ENCODE measurements around the gene WDR19.

Gene WDR19

DNA sequence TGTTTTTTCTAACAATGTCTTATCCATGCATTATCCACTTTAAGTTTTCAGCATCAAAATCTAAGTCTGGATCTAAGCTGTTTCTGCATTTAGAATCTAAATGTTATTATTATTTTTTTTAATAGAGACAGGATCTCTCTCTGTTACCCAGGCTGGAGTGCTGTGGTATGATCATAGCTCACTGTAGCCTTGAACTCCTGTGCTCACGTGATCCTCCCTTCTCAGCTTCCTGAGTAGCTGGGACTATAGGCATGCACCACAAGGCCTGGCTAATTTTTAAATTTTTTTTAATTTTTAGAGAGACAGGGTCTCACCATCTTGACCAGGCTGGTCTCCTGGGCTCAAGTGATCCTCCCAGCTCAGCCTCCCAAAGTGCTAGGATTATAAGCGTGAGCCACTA lies 52.7 kb downstream of the WDR19 start:
- Histone ChIP-seq H3K4me3 (no peak overlapping the region), H3K9me3 (ENCODE audit: low read depth, low read length) (no peaks in the 10 kb centered on the region), H3K36me3 (ENCODE audit: insufficient read depth, low read length) (peaks cover 20% of the 10 kb centered on the region), H3K27ac (no peak overlapping the region), H3K9ac (ENCODE audit: insufficient read length) (no peak overlapping the region)
- TF ChIP-seq POLR2AphosphoS5 (IDR thresholded peaks at IDR 0.05; ENCODE audit: borderline replicate concordance, low read depth, low read length) (no peak), EZH2 (IDR thresholded peaks at IDR 0.05) (no peak), FOXP2 (optimal IDR thresholded peaks at IDR 0.05; ENCODE audit: control extremely low read depth, extremely low read length, insufficient read depth) (no peak)
- no peak for DNase-seq (ENCODE audit: low read depth, low spot score)

GRCh38 chr4:39235696-39236095 lies 53.4 kb downstream of the WDR19 start:
- Histone ChIP-seq H3K36me3 (ENCODE audit: insufficient read depth, low read length) (peaks cover 20% of the 10 kb centered on the region), H3K9ac (ENCODE audit: insufficient read length) (no peak overlapping the region), H3K27ac (no peak overlapping the region), H3K9me3 (ENCODE audit: low read depth, low read length) (no peaks in the 10 kb centered on the region), H3K4me3 (no peak overlapping the region)
- DNase-seq (ENCODE audit: low read depth, low spot score) = no peak
- no peak for TF ChIP-seq EZH2 (IDR thresholded peaks at IDR 0.05)
- no peak for TF ChIP-seq POLR2AphosphoS5 (IDR thresholded peaks at IDR 0.05; ENCODE audit: borderline replicate concordance, low read depth, low read length)
- no peak for TF ChIP-seq FOXP2 (optimal IDR thresholded peaks at IDR 0.05; ENCODE audit: control extremely low read depth, extremely low read length, insufficient read depth)

- Histone ChIP-seq H3K36me3 (ENCODE audit: insufficient read depth, low read length) (peaks cover 20% of the 10 kb centered on the region), H3K27ac (no peak overlapping the region), H3K9me3 (ENCODE audit: low read depth, low read length) (no peaks in the 10 kb centered on the region), H3K4me3 (no peak overlapping the region), H3K9ac (ENCODE audit: insufficient read length) (no peak overlapping the region)
- TF ChIP-seq EZH2 (IDR thresholded peaks at IDR 0.05) = no peak
- TF ChIP-seq POLR2AphosphoS5 (IDR thresholded peaks at IDR 0.05; ENCODE audit: borderline replicate concordance, low read depth, low read length) = no peak
- no peak for TF ChIP-seq FOXP2 (optimal IDR thresholded peaks at IDR 0.05; ENCODE audit: control extremely low read depth, extremely low read length, insufficient read depth)
- DNase-seq (ENCODE audit: low read depth, low spot score) = no peak
These were observed 54.9 kb downstream of the WDR19 start for GRCh38 chr4:39237179-39237578.

DNA sequence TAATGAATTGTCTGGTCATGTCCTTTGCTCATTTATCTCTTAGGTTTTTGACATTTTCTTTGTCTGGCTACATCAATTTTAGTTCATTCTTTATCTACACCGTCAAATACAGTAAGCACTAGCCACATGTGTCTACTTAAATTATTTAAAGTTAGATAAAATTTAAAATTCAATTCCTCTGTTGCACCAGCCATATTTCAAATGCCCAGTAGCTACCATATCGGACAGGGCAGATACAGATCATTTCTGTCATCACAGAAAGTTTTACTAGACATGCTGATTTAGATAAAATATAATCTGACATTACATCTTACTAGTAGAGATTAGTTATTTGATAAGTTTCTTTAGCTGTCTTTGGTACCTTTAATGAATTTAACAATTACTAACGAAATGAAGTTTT lies 61.1 kb downstream of the WDR19 start:
- no peaks in the 10 kb centered on the region for H3K9me3 ChIP-seq (ENCODE audit: low read depth, low read length)
- H3K9ac ChIP-seq (ENCODE audit: insufficient read length) = no peak overlapping the region
- no peak for DNase-seq (ENCODE audit: low read depth, low spot score)
- H3K36me3 ChIP-seq (ENCODE audit: insufficient read depth, low read length) = peaks cover 17% of the 10 kb centered on the region
- TF ChIP-seq EZH2 (IDR thresholded peaks at IDR 0.05) = no peak
- TF ChIP-seq POLR2AphosphoS5 (IDR thresholded peaks at IDR 0.05; ENCODE audit: borderline replicate concordance, low read depth, low read length) = no peak
- TF ChIP-seq FOXP2 (optimal IDR thresholded peaks at IDR 0.05; ENCODE audit: control extremely low read depth, extremely low read length, insufficient read depth) = no peak
- no peak overlapping the region for H3K27ac ChIP-seq
- no peak overlapping the region for H3K4me3 ChIP-seq

GRCh38 chr4:39255266-39255665 lies 72.9 kb downstream of the WDR19 start:
- no peak overlapping the region for H3K4me3 ChIP-seq
- peaks cover 13% of the 10 kb centered on the region for H3K36me3 ChIP-seq (ENCODE audit: insufficient read depth, low read length)
- no peaks in the 10 kb centered on the region for H3K9me3 ChIP-seq (ENCODE audit: low read depth, low read length)
- H3K9ac ChIP-seq (ENCODE audit: insufficient read length) = no peak overlapping the region
- no peak overlapping the region for H3K27ac ChIP-seq
- no peak for DNase-seq (ENCODE audit: low read depth, low spot score)
- no peak for TF ChIP-seq POLR2AphosphoS5 (IDR thresholded peaks at IDR 0.05; ENCODE audit: borderline replicate concordance, low read depth, low read length)
- TF ChIP-seq EZH2 (IDR thresholded peaks at IDR 0.05) = no peak
- TF ChIP-seq FOXP2 (optimal IDR thresholded peaks at IDR 0.05; ENCODE audit: control extremely low read depth, extremely low read length, insufficient read depth) = no peak

DNA sequence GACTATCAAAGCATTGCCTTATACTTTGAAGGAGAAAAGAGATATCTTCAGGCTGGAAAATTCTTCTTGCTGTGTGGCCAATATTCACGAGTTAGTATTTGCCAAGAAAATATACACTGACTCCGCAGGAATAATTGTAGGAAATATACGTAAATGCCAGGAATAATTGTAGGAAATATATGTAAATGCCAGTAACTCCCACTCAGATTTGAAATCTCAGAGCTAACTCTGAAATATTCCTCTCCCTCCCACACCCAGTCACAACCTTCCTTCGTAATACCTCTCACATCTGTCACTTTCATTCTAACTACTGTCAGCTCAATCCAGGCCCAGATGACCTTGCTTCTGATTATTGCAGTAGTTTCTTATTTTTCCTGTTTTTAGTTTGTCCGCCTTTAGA lies 73.5 kb downstream of the WDR19 start:
- no peak for DNase-seq (ENCODE audit: low read depth, low spot score)
- no peak for TF ChIP-seq EZH2 (IDR thresholded peaks at IDR 0.05)
- TF ChIP-seq POLR2AphosphoS5 (IDR thresholded peaks at IDR 0.05; ENCODE audit: borderline replicate concordance, low read depth, low read length) = no peak
- TF ChIP-seq FOXP2 (optimal IDR thresholded peaks at IDR 0.05; ENCODE audit: control extremely low read depth, extremely low read length, insufficient read depth) = no peak
- H3K27ac ChIP-seq = 0 out of 2 replicates have a peak overlapping the region, but pooled peaks have one; percentile 27
- H3K4me3 ChIP-seq = no peak overlapping the region
- no peaks in the 10 kb centered on the region for H3K9me3 ChIP-seq (ENCODE audit: low read depth, low read length)
- no peak overlapping the region for H3K9ac ChIP-seq (ENCODE audit: insufficient read length)
- peaks cover 17% of the 10 kb centered on the region for H3K36me3 ChIP-seq (ENCODE audit: insufficient read depth, low read length)

DNA sequence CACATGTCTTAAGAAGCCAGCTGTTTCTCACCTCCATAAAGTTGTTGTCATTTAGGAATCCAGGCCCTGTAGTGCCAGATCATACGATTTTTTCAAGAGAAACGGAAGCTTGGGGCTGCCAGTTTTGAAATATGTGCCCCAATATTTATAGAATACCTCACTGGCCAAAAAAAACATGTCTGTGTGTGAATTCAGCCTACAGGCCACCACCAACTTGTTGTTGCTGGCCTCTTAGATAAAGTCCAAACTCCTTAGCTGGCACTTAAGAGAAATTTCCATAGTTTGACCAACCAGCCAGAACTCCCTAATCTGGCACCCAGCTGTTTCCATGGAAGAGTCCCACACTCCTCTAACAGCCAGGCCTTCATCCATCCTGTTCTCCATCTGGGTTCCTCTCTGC lies 74.1 kb downstream of the WDR19 start:
- no peak overlapping the region for H3K4me3 ChIP-seq
- peaks cover 19% of the 10 kb centered on the region for H3K36me3 ChIP-seq (ENCODE audit: insufficient read depth, low read length)
- DNase-seq (ENCODE audit: low read depth, low spot score) = no peak
- no peak overlapping the region for H3K27ac ChIP-seq
- TF ChIP-seq POLR2AphosphoS5 (IDR thresholded peaks at IDR 0.05; ENCODE audit: borderline replicate concordance, low read depth, low read length) (no peak), FOXP2 (optimal IDR thresholded peaks at IDR 0.05; ENCODE audit: control extremely low read depth, extremely low read length, insufficient read depth) (no peak), EZH2 (IDR thresholded peaks at IDR 0.05) (no peak)
- no peaks in the 10 kb centered on the region for H3K9me3 ChIP-seq (ENCODE audit: low read depth, low read length)
- H3K9ac ChIP-seq (ENCODE audit: insufficient read length) = no peak overlapping the region

DNA sequence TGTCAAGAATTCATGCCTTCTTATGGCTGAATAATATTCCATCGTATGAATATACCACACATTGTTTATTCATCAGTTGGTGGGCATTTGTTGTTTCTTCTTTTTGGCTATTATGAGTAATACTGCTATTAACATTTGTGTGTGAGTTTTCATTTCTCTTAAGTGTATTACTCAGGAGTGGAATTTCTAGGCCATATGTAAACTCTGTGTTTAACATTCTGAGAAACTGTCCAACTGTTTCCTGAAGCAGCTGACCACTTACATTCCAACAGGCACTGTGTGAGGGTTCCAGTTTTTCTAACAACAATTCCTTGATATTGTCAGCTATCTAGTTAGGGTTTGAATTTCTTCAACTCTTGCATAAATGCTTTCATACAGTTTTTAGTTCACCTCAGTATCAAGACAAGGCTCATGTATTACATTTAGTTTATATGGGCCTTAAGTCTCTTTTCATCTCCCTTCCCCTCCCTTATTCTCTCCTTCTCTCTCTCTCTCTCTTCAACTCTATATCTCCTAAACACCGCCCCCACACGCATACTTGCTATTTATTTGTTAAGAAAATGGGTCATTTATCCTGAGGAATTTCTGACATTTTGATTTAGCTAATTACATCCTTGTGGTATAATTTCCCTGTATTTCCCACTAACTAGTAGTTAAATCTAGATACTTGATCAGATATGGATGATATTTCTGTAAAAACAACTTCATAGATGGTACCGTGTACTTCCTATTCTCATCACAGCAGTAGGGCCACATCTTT lies 77.4 kb downstream of the WDR19 start:
- Histone ChIP-seq H3K27ac (no peak overlapping the region), H3K9ac (ENCODE audit: insufficient read length) (no peak overlapping the region), H3K36me3 (ENCODE audit: insufficient read depth, low read length) (peaks cover 20% of the 10 kb centered on the region), H3K4me3 (no peak overlapping the region), H3K9me3 (ENCODE audit: low read depth, low read length) (no peaks in the 10 kb centered on the region)
- DNase-seq (ENCODE audit: low read depth, low spot score) = no peak
- TF ChIP-seq FOXP2 (optimal IDR thresholded peaks at IDR 0.05; ENCODE audit: control extremely low read depth, extremely low read length, insufficient read depth) = no peak
- no peak for TF ChIP-seq POLR2AphosphoS5 (IDR thresholded peaks at IDR 0.05; ENCODE audit: borderline replicate concordance, low read depth, low read length)

GRCh38 chr4:39263895-39264294 lies 81.6 kb downstream of the WDR19 start:
- no peak for TF ChIP-seq FOXP2 (optimal IDR thresholded peaks at IDR 0.05; ENCODE audit: control extremely low read depth, extremely low read length, insufficient read depth)
- no peak for TF ChIP-seq POLR2AphosphoS5 (IDR thresholded peaks at IDR 0.05; ENCODE audit: borderline replicate concordance, low read depth, low read length)
- TF ChIP-seq EZH2 (IDR thresholded peaks at IDR 0.05) = no peak
- no peaks in the 10 kb centered on the region for H3K9me3 ChIP-seq (ENCODE audit: low read depth, low read length)
- DNase-seq (ENCODE audit: low read depth, low spot score) = no peak
- H3K36me3 ChIP-seq (ENCODE audit: insufficient read depth, low read length) = peaks cover 10% of the 10 kb centered on the region; the same call in 1 of the 2 replicates
- no peak overlapping the region for H3K9ac ChIP-seq (ENCODE audit: insufficient read length)
- H3K27ac ChIP-seq = no peak overlapping the region
- H3K4me3 ChIP-seq = no peak overlapping the region
